Prostate gland (tissue), 2 donors: ENCODE data around the gene TMEM114. TPM values are rescaled to one million over a fixed set of nuclear protein-coding genes. Genes with fewer than 3 reads are reported as not detected.

Experiments
- DNase-seq: peaks from one replicate; pipeline ENCODE4 v3.0.0-alpha.2; 2019; ENCODE audit warnings: low spot score
- H3K27ac ChIP-seq, 2 donors: fragments of 200-600 bp; sonication (generic); 2 replicates each; pipeline ENCODE4 v1.5.1; 2017 to 2019
- H3K27me3 ChIP-seq: fragments of 200-600 bp; sonication (generic); replicated peaks from 2 replicates; pipeline ENCODE4 v1.5.1; 2019; ENCODE audit not compliant: insufficient read depth
- H3K36me3 ChIP-seq, 2 donors: fragments of 200-600 bp; sonication (generic); 1 replicate in 1 of 2; 2 replicates in 1 of 2; pipeline versions ENCODE4 v1.5.1 to v1.8.1; 2017 to 2019
- H3K4me1 ChIP-seq: fragments of 200-600 bp; sonication (generic); replicated peaks from 2 replicates; pipeline ENCODE4 v1.5.1; 2019
- H3K4me3 ChIP-seq, 2 donors: fragments of 200-600 bp; sonication (generic); 2 replicates each; pipeline ENCODE4 v1.5.1; 2017 to 2019
- H3K9me3 ChIP-seq: fragments of 200-600 bp; sonication (generic); 2 replicates; pipeline ENCODE4 v1.5.1; 2017
- POLR2A ChIP-seq: fragments of 450-650 bp; IDR thresholded peaks from one replicate; pipeline ENCODE4 v1.6.1; 2016; ENCODE audit warnings: antibody characterized with exemption, mild to moderate bottlenecking
- POLR2AphosphoS5 ChIP-seq: sonication (generic); formaldehyde crosslinking; IDR thresholded peaks from one replicate; pipeline ENCODE4 v1.6.1; 2017; ENCODE audit warnings: antibody characterized with exemption
- WGBS: methylation state at CpG from one replicate; pipeline ENCODE4 v1.1.5; 2018; 5-methylcytosine and 5-hydroxymethylcytosine counted together
- intact Hi-C: fragments of 100-400 bp; cut with DNase I; formaldehyde crosslinking; loops from one replicate; pipeline ENCODE4 v1.14.2; 2022
- total RNA-seq, 2 donors: library from RNA; depleted of rRNA; stranded (reverse); fragments of >200 nt; gene quantifications; one replicate each; pipeline ENCODE4 v1.1.0, GENCODE V29; 2016
- TF ChIP-seq, protein P1 (sequence below), 4 experiments: fragments of 200-600 bp in 2 of 4; fragments of 450-650 bp in 2 of 4; sonication (generic) in 2 of 4; IDR thresholded peaks; 1 replicate in 3 of 4; 2 replicates in 1 of 4; pipeline ENCODE4 v1.5.1; 2016 to 2019; ENCODE audit warnings: antibody characterized with exemption in 4 of 4, mild to moderate bottlenecking in 2 of 4, moderate library complexity in 2 of 4

TMEM114 gene
- total RNA-seq, 2 donors from 2014 or later, result not detected

DNA sequence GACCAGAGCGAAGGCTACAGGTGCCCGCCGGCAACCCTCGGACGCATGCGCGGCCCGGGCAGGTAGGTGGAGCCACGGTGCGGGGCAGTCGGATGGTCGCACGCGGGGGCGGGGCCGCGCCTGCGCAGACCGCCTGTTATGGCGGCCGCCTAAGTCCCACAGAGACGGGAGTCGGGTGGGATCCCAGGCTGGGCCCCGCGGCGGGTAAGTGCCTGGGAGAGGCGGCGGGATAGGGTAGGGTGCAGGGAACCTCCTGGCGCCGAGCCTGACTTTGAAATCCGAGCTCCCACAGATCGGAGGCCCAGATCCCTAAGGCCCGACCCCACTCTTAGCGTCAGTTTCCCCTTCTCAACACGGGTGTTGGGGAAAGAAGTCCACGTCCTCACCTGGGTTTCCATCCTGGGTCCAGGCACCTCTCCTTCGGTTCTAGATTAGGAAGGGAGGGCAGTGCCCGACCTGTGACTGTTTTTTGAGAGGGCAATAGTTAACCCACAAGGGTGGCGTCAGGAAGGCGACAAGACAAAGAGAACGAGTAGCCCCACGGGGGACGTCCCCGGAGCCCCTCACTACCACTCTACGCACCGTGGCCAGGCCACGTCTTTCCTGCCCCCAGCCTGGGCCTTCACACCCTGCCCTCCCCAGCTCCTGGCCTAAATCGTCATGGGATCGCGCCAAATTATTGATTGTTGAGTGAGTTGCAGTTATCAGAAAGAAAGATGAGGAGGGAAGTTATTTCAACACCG lies 31.4 kb upstream of the TMEM114 start, which contains the start of gene METTL22:
Gene METTL22 (plus strand): TSS at position 127 of the 743 bp plus-strand sequence. CDS start 3,968 bp downstream, outside the sequence.
- Histone ChIP-seq H3K9me3 (no peaks in the 10 kb centered on the region), H3K36me3 (no peaks in the 10 kb centered on the region), H3K4me3 (peak within 1 kb of the TSS; percentile 87 to 92), H3K27ac (peak within 1 kb of the TSS; percentile 80 to 81), H3K27me3 (no peaks in the 10 kb centered on the region), H3K4me1 (peaks cover 4% of the 10 kb centered on the region)
- peak; percentile 81 for DNase-seq
- intact Hi-C loops, result loop anchor here (10.0 kb wide), 1 partner anchor 47 kb away; no protein-coding TSS in a partner anchor
- WGBS, result under 1% methylated on average over 49 of the region's 51 CpGs
- TF ChIP-seq POLR2A, result peak; percentile 81
- TF ChIP-seq, protein P1, sequence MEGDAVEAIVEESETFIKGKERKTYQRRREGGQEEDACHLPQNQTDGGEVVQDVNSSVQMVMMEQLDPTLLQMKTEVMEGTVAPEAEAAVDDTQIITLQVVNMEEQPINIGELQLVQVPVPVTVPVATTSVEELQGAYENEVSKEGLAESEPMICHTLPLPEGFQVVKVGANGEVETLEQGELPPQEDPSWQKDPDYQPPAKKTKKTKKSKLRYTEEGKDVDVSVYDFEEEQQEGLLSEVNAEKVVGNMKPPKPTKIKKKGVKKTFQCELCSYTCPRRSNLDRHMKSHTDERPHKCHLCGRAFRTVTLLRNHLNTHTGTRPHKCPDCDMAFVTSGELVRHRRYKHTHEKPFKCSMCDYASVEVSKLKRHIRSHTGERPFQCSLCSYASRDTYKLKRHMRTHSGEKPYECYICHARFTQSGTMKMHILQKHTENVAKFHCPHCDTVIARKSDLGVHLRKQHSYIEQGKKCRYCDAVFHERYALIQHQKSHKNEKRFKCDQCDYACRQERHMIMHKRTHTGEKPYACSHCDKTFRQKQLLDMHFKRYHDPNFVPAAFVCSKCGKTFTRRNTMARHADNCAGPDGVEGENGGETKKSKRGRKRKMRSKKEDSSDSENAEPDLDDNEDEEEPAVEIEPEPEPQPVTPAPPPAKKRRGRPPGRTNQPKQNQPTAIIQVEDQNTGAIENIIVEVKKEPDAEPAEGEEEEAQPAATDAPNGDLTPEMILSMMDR (IDR thresholded peaks at IDR 0.05), result peak in 2 of 4 experiments; percentile 12 to 26
- peak; percentile 90 for TF ChIP-seq POLR2AphosphoS5

DNA sequence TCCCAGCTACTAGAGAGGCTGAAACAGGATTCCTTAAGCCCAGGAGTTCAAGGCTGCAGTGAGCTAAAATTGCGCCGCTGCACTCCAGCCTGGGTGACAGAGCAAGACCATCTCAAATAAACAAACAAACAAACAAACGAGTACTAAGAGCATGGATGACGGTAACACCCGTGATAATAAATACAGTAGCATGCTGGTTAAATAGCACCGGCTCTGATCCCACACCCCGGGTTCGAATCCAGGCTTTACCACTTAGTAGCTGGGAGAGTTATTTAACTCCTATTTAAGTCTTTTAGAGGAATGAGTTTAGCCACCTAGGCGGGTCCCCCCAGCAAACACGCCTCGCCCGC lies 30.9 kb upstream of the TMEM114 start:
- H3K27ac ChIP-seq, result peak overlapping the region; percentile 80 to 81
- WGBS, result 19% methylated on average over 11 of the region's 12 CpGs
- intact Hi-C loops, result loop anchor here (10.0 kb wide), 1 partner anchor 46 kb away; no protein-coding TSS in a partner anchor

DNA sequence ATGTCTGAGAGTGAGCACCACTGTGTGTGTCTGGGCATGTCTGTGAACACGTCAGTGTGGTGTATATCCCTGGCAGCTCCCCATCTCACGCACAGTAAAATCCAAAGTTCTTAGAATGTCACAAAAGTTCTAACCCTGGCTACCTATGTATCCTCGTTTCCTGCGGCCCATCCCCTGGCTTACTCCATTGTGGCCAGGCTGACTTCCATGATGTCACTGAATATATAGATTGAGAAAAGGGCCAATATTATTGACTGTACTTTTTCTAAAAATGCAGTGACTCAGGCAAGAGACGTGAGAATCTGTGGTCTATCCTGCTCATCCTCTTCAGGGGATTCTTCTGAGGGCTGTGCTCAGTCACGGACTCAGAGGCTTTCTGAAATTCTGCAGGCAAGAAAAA lies 30.2 kb upstream of the TMEM114 start:
- TF ChIP-seq, protein P1 (IDR thresholded peaks at IDR 0.05), result no peak
- TF ChIP-seq POLR2AphosphoS5, result no peak
- TF ChIP-seq POLR2A, result no peak
- H3K27ac ChIP-seq, result no peak overlapping the region
- no peak overlapping the region for H3K4me3 ChIP-seq
- no peaks in the 10 kb centered on the region for H3K9me3 ChIP-seq
- H3K36me3 ChIP-seq, result no peaks in the 10 kb centered on the region
- WGBS, result 64% methylated on average over 6 of the region's 6 CpGs
- H3K27me3 ChIP-seq, result no peaks in the 10 kb centered on the region
- H3K4me1 ChIP-seq, result peaks cover 4% of the 10 kb centered on the region
- intact Hi-C loops, result loop anchor here (10.0 kb wide), 1 partner anchor 46 kb away; no protein-coding TSS in a partner anchor
- DNase-seq, result no peak

More for the DNA sequence above, 30.9 kb upstream of the TMEM114 start:
- no peaks in the 10 kb centered on the region for H3K36me3 ChIP-seq
- TF ChIP-seq POLR2AphosphoS5, result no peak
- peaks cover 4% of the 10 kb centered on the region for H3K4me1 ChIP-seq
- H3K27me3 ChIP-seq, result no peaks in the 10 kb centered on the region
- no peaks in the 10 kb centered on the region for H3K9me3 ChIP-seq
- peak overlapping the region; percentile 87 to 92 for H3K4me3 ChIP-seq
- DNase-seq, result no peak

DNA sequence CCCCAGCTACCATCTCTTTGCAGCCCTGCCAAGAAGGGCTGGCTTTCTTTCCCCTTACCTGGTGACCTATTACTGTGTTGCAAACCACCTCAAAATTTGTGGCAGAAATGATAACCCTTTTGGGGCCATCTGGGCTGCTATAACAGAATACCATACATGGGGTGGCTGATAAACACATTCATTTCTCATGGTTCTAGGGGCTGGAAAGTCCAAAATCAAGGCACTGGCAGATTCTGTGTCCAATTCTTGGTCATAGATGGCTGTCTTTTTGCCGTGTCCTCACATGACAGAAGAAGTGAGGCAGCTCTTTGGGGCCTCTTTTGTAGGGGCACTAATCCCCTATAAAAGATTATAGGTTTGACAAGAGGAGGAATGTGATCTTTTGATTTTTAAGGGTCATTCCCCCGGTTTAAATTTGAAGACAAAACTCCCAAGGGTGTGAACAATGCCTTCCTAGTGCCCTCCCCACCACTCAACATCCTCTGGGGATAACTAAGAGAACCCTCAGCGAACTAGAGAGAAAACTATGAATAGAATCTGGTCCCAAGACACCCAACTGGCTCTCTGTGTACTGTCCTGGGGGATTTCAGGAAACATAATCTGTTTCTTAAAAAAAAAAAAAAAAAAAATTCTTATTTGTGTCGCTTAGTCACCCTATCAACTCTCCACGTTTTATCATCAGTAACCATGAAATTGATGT lies 29.5 kb upstream of the TMEM114 start:
- Histone ChIP-seq H3K36me3 (no peaks in the 10 kb centered on the region), H3K4me3 (no peak overlapping the region), H3K4me1 (peaks cover 4% of the 10 kb centered on the region), H3K9me3 (no peaks in the 10 kb centered on the region), H3K27ac (no peak overlapping the region), H3K27me3 (no peaks in the 10 kb centered on the region)
- no peak for DNase-seq
- TF ChIP-seq POLR2A, result no peak
- TF ChIP-seq POLR2AphosphoS5, result no peak
- TF ChIP-seq, protein P1 (IDR thresholded peaks at IDR 0.05), result no peak
- intact Hi-C loops, result loop anchor here (10.0 kb wide), 1 partner anchor 45 kb away; no protein-coding TSS in a partner anchor
- WGBS, result 55% methylated on average over 5 of the region's 5 CpGs

DNA sequence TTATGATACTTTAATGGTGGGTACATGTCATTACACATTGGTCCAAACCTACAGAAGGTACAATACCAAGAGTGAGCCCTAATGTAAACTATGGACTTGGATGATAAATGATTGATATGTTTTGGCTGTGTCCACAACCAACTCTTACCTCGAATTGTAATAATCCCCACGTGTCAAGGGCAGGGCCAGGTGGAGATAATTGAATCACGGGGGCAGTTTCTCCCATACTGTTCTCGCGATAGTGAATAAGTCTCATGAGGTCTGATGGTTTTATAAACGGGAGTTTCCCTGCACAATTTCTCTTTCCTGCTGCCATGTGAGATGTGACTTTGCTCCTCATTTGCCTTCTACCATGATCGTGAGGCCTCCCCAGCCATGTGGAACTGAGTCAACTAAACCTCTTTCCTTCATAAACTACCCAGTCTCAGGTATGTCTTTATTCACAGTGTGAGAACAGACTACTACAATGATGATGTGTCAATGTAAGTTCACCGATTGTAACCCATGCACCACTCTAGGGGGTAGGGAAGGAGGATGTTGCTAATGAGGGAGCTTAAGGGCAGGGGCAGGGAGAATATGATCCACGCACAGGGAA lies 24.2 kb upstream of the TMEM114 start:
- Histone ChIP-seq H3K4me1 (no peaks in the 10 kb centered on the region), H3K27me3 (no peaks in the 10 kb centered on the region), H3K27ac (no peak overlapping the region), H3K4me3 (no peak overlapping the region), H3K36me3 (no peaks in the 10 kb centered on the region), H3K9me3 (no peaks in the 10 kb centered on the region)
- TF ChIP-seq POLR2A (no peak), POLR2AphosphoS5 (no peak)
- TF ChIP-seq, protein P1 (IDR thresholded peaks at IDR 0.05), result no peak
- 60% methylated on average over 9 of the region's 9 CpGs for WGBS
- intact Hi-C loops, result no loop called here
- no peak for DNase-seq
